Muscle of leg (tissue), 16 donors: ENCODE data around the gene GPLD1. TPM values are rescaled to one million over a fixed set of nuclear protein-coding genes. Genes with fewer than 3 reads are reported as not detected.
A peak's percentile ranks its signal among the peaks of the same experiment; 100 is the strongest.

Source experiments
- DNase-seq: peaks from one replicate; pipeline ENCODE4 v3.0.0; 2013
- H3K27ac ChIP-seq: one replicate; pipeline ENCODE4 v1.5.1; 2013; ENCODE audit warnings: mild to moderate bottlenecking, low read length, control low read depth
- H3K27me3 ChIP-seq: one replicate; pipeline ENCODE4 v1.6.1; 2013; ENCODE audit warnings: low read length; ENCODE audit not compliant: control insufficient read depth, insufficient read depth
- H3K36me3 ChIP-seq: one replicate; pipeline ENCODE4 v1.6.1; 2013; ENCODE audit warnings: low read length; ENCODE audit not compliant: control insufficient read depth, insufficient read depth
- H3K4me1 ChIP-seq: one replicate; pipeline ENCODE4 v1.6.1; 2013; ENCODE audit warnings: low read length; ENCODE audit not compliant: control insufficient read depth, insufficient read depth
- H3K4me3 ChIP-seq: one replicate; pipeline ENCODE4 v1.5.1; 2013; ENCODE audit warnings: low read length, control low read depth
- H3K9me3 ChIP-seq: replicated peaks from 2 replicates; pipeline ENCODE4 v1.6.1; 2013; ENCODE audit warnings: low read depth, low read length; ENCODE audit not compliant: control insufficient read depth
- WGBS: methylation state at CpG from one replicate; pipeline ENCODE4 v1.1.5; 2013; ENCODE audit warnings: missing lambda C conversion rate; ENCODE audit not compliant: insufficient coverage; 5-methylcytosine and 5-hydroxymethylcytosine counted together
- long read RNA-seq, 11 donors: transcript quantifications; one replicate each; lab custom pipeline, GENCODE V29; 2026
- polyA plus RNA-seq, 8 donors: library from polyadenylated mRNA; unstranded; fragments of 120-200 nt; gene quantifications; one replicate each; pipeline versions ENCODE4 v1.2.1 to v1.2.3, GENCODE V29; 2013; ENCODE audit warnings: inconsistent platforms in 1 of 8, low replicate concordance in 1 of 8; ENCODE audit not compliant: insufficient read length in 8 of 8, insufficient read depth in 1 of 8
- total RNA-seq: library from RNA; stranded (reverse); fragments of 120-200 nt; gene quantifications from one replicate; pipeline ENCODE4 v1.2.4, GENCODE V29; 2013

Gene GPLD1
- total RNA-seq, result 2.7 TPM
- 1 to 10 TPM; 1.6 to 2.4 (median 2.0) TPM for polyA plus RNA-seq
- long read RNA-seq, donor 1, result 0 reads
- long read RNA-seq, donor 2, result 0 reads
- long read RNA-seq, donor 3, result 0 reads
- long read RNA-seq, donor 4, result 0 reads
- long read RNA-seq, donor 5, result 0 reads
- long read RNA-seq, donor 6, result 0 reads
- long read RNA-seq, donor 7, result 0 reads
- long read RNA-seq, donor 8, result 0 reads
- long read RNA-seq, donor 9, result 0 reads
- long read RNA-seq, donor 10, partial matches to known transcripts, result 10 of 10 reads
- long read RNA-seq, donor 10, other reads (novel, unspliced or antisense), result 0 of 10 reads
- long read RNA-seq, donor 11, result 0 reads

GRCh38 chr6:24489470-24489869 lies at the start of gene GPLD1:
TSS of gene GPLD1 (minus strand) at chr6:24489578. CDS start at chr6:24489511, 67 bp downstream.
- peak within 1 kb of the TSS; percentile 77 for H3K27ac ChIP-seq
- 72% methylated on average over 2 of the region's 6 CpGs for WGBS

GRCh38 chr6:24537771-24538385 lies 48.5 kb upstream of the GPLD1 start:
- H3K27ac ChIP-seq, result no peak overlapping the region
- H3K4me3 ChIP-seq, result no peak overlapping the region
- WGBS, result 96% methylated on average over 6 of the region's 8 CpGs
- no peak for DNase-seq
- no peaks in the 10 kb centered on the region for H3K9me3 ChIP-seq
- no peaks in the 10 kb centered on the region for H3K4me1 ChIP-seq
- no peaks in the 10 kb centered on the region for H3K27me3 ChIP-seq
- H3K36me3 ChIP-seq, result peaks cover 11% of the 10 kb centered on the region

More at GRCh38 chr6:24489470-24489869, at the start of gene GPLD1:
- H3K4me3 ChIP-seq, result no peak within 1 kb of the TSS
- peaks cover 32% of the 10 kb centered on the region for H3K4me1 ChIP-seq
- no peaks in the 10 kb centered on the region for H3K9me3 ChIP-seq
- H3K36me3 ChIP-seq, result no peaks in the 10 kb centered on the region
- no peak for DNase-seq
- H3K27me3 ChIP-seq, result no peaks in the 10 kb centered on the region

GRCh38 chr6:24537082-24537699 lies 47.8 kb upstream of the GPLD1 start:
- DNase-seq, result no peak
- Histone ChIP-seq H3K9me3 (no peaks in the 10 kb centered on the region), H3K36me3 (peaks cover 14% of the 10 kb centered on the region), H3K4me3 (no peak overlapping the region), H3K27ac (no peak overlapping the region), H3K4me1 (no peaks in the 10 kb centered on the region), H3K27me3 (no peaks in the 10 kb centered on the region)
- 80% methylated on average over 3 of the region's 8 CpGs for WGBS

GRCh38 chr6:24536466-24536865 lies 47.1 kb upstream of the GPLD1 start:
- no CpG with 5 or more reads among the region's 4 CpGs for WGBS
- peaks cover 14% of the 10 kb centered on the region for H3K36me3 ChIP-seq
- DNase-seq, result peak; percentile 44

GRCh38 chr6:24535210-24535609 lies 45.8 kb upstream of the GPLD1 start:
- peaks cover 17% of the 10 kb centered on the region for H3K36me3 ChIP-seq
- H3K4me3 ChIP-seq, result no peak overlapping the region
- no peak overlapping the region for H3K27ac ChIP-seq
- DNase-seq, result no peak
- H3K9me3 ChIP-seq, result no peaks in the 10 kb centered on the region
- 40% methylated on average over 1 of the region's 3 CpGs for WGBS
- no peaks in the 10 kb centered on the region for H3K27me3 ChIP-seq
- no peaks in the 10 kb centered on the region for H3K4me1 ChIP-seq

More at GRCh38 chr6:24536466-24536865, 47.1 kb upstream of the GPLD1 start:
- no peak overlapping the region for H3K4me3 ChIP-seq
- H3K27me3 ChIP-seq, result no peaks in the 10 kb centered on the region
- H3K27ac ChIP-seq, result no peak overlapping the region
- H3K9me3 ChIP-seq, result no peaks in the 10 kb centered on the region
- no peaks in the 10 kb centered on the region for H3K4me1 ChIP-seq

- Histone ChIP-seq H3K9me3 (no peaks in the 10 kb centered on the region), H3K4me3 (no peak overlapping the region), H3K27ac (no peak overlapping the region), H3K27me3 (no peaks in the 10 kb centered on the region), H3K36me3 (peaks cover 17% of the 10 kb centered on the region), H3K4me1 (no peaks in the 10 kb centered on the region)
- no peak for DNase-seq
- WGBS, result 82% methylated on average over 2 of the region's 5 CpGs
These were observed 45.0 kb upstream of the GPLD1 start for GRCh38 chr6:24534329-24534728.

- Histone ChIP-seq H3K27ac (no peak overlapping the region), H3K27me3 (no peaks in the 10 kb centered on the region), H3K9me3 (no peaks in the 10 kb centered on the region), H3K4me3 (no peak overlapping the region), H3K4me1 (no peaks in the 10 kb centered on the region), H3K36me3 (peaks cover 16% of the 10 kb centered on the region)
- DNase-seq, result no peak
- WGBS, result 82% methylated on average over 1 of the region's 1 CpG
These were observed 40.6 kb upstream of the GPLD1 start for GRCh38 chr6:24529985-24530384.

- no peaks in the 10 kb centered on the region for H3K9me3 ChIP-seq
- no peak overlapping the region for H3K4me3 ChIP-seq
- DNase-seq, result peak; percentile 39
- H3K27me3 ChIP-seq, result no peaks in the 10 kb centered on the region
- H3K27ac ChIP-seq, result no peak overlapping the region
- WGBS, result 18% methylated on average over 5 of the region's 5 CpGs
- H3K4me1 ChIP-seq, result no peaks in the 10 kb centered on the region
- peaks cover 2% of the 10 kb centered on the region for H3K36me3 ChIP-seq
These were observed 35.4 kb upstream of the GPLD1 start for GRCh38 chr6:24524805-24525204.

GRCh38 chr6:24524329-24524728 lies 35.0 kb upstream of the GPLD1 start:
- Histone ChIP-seq H3K4me1 (no peaks in the 10 kb centered on the region), H3K9me3 (no peaks in the 10 kb centered on the region), H3K4me3 (no peak overlapping the region), H3K27me3 (no peaks in the 10 kb centered on the region), H3K27ac (no peak overlapping the region), H3K36me3 (peaks cover 2% of the 10 kb centered on the region)
- no peak for DNase-seq
- WGBS, result no CpG with 5 or more reads among the region's 3 CpGs
